ENCODE results near the gene DDI2. TPM values are rescaled to one million over a fixed set of nuclear protein-coding genes. Genes with fewer than 3 reads are reported as not detected.

DDI2 gene
- total RNA-seq (10 to 100 TPM; 15.0 to 33.5 (median 24.5) TPM), polyA plus RNA-seq (1 to 10 TPM; 6.2 to 9.4 TPM)
- long read RNA-seq, donor 1, partial matches to known transcripts, result 2 of 13 reads
- long read RNA-seq, donor 1, other reads (novel, unspliced or antisense), result 11 of 13 reads
- long read RNA-seq, donor 2, partial matches to known transcripts, result 2 of 14 reads
- long read RNA-seq, donor 2, other reads (novel, unspliced or antisense), result 12 of 14 reads
- long read RNA-seq, donor 3, partial matches to known transcripts, result 1 of 3 reads
- long read RNA-seq, donor 3, other reads (novel, unspliced or antisense), result 2 of 3 reads

DNA sequence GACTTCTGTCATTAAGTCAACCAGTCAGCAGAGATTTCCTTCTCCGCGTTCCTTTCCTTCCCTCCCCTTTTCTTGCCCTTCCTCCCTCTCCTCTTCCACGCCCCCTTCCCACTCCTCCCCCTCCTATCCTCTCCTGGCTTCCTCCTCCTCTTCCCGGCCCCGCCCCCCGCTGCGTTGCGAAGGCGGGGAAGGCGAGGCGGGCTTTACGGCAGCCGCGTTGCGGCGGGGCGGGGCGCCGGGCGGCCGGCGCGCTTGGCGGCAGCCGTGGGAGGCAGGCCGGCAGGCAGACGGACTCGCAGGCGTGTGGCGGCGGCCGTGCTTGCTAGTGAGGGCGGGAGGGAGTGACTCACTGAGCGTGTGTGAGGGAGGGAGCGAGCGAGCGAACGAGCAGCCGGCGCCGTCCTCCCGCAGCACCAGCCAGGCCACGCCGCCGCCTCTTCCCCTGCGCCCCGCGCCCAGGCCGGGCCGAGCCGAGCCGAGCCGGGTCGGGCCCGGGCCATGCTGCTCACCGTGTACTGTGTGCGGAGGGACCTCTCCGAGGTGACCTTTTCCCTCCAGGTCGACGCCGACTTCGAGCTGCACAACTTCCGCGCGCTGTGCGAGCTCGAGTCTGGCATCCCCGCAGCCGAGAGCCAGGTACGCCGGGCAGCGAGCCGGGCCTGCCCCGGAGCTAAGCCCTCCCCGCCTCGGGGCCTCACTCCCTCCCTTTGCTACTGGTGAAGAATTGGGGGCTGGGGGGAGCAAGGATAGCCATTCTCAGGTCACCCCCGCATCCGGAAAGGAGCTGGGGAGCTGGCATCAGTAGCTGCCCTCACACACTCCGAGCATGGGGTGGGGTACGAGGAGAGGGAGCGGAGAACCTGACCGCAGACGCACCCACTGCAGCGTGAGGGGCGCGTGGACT is at the start of gene DDI2:
DDI2 (plus strand) TSS at position 286 of the 904 bp plus-strand sequence; CDS start at position 499, 213 bp downstream.
- Histone ChIP-seq H3K9me3 (no peaks in the 10 kb centered on the region), H3K27ac (peak within 1 kb of the TSS; percentile 82 to 99 (median 94)), H3K27me3 (no peaks in the 10 kb centered on the region), H3K4me3 (peak within 1 kb of the TSS; percentile 81 to 98 (median 92)), H3K36me3 (no peaks in the 10 kb centered on the region), H3K4me1 (peaks cover 8 to 52% (median 40%) of the 10 kb centered on the region in 12 donors)
- ATAC-seq (peak; percentile 77 to 96 (median 94)), DNase-seq (peak; percentile 97 to 98 (median 97))
- WGBS, 4 donors, result 0 to 1% (median 0%) methylated on average over 22 to 86 of the region's 86 CpGs
- TF ChIP-seq, protein P1, sequence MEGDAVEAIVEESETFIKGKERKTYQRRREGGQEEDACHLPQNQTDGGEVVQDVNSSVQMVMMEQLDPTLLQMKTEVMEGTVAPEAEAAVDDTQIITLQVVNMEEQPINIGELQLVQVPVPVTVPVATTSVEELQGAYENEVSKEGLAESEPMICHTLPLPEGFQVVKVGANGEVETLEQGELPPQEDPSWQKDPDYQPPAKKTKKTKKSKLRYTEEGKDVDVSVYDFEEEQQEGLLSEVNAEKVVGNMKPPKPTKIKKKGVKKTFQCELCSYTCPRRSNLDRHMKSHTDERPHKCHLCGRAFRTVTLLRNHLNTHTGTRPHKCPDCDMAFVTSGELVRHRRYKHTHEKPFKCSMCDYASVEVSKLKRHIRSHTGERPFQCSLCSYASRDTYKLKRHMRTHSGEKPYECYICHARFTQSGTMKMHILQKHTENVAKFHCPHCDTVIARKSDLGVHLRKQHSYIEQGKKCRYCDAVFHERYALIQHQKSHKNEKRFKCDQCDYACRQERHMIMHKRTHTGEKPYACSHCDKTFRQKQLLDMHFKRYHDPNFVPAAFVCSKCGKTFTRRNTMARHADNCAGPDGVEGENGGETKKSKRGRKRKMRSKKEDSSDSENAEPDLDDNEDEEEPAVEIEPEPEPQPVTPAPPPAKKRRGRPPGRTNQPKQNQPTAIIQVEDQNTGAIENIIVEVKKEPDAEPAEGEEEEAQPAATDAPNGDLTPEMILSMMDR (IDR thresholded peaks at IDR 0.05), result no peak
- peak; percentile 51 to 94 for TF ChIP-seq POLR2A (IDR thresholded peaks at IDR 0.05)
- intact Hi-C loops (cut with DNase I), result loop anchor here in 4 of 10 donors (1.0 to 5.0 kb wide), 5 partner anchors 14 to 91 kb away; partner anchors contain the start of genes DNAJC16 (in 3 of the 4) and PLEKHM2 (in 1 of the 4)

DNA sequence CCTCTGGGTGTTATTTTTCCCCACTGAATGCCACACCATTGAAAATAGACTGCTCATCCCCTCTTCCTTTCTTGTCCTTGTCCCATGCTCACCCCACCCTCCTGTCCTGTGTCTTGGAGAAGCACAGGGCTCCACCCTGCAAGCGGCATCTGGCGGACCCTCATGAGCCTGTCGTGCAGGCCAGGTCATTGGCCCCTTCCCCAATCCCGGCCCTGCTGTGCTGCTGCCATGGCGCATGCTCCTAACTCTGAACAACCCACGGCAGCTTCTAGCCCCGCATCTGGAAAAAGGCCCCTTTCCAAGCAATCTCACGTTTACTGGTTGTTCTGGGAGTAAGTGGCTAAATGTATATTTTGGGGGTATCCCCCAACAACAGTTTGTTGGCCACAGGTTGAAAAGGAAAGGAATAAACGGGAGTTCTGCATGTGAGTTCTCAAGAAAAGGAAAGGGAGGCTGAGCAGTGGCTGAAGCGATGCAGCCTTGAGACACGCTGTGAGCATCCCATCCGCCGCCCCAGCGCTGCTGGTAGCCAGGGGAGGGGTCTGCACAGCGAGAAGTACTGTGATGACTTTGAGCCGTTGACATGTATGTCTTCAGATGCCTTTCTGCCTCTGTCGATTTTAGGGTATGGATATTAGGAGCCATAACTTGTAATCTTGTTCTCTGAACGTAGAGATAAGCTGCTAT is 48.7 kb upstream of the DDI2 start:
- peaks cover 0 to 84% (median 74%) of the 10 kb centered on the region in 9 donors for H3K36me3 ChIP-seq
- WGBS, 4 donors, result 87 to 89% (median 88%) methylated on average over 18 of the region's 18 CpGs

DNA sequence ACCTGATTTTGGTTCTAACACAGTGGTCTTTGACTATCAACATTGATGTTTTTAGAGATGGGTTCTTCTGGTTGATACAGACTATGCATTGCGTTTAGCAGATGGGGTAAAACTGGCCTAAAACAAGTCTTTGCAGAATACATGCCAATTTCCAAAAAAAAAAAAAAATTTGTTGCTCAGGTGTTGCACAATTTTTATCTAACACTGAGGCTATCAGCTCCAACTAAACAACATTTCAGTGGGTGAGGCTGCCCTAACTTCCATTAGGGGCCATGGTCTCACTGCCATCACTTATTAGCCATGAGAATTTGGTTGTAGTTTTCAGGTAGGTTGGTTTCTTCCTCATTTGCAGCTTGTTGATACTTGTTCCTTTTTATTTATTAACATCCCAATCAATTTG is 46.4 kb upstream of the DDI2 start:
- DNase-seq, result no peak
- H3K27ac ChIP-seq, result no peak overlapping the region
- ATAC-seq, result no peak
- peaks cover 0 to 5% (median 0%) of the 10 kb centered on the region in 12 donors for H3K4me1 ChIP-seq
- H3K27me3 ChIP-seq, result no peaks in the 10 kb centered on the region
- 90 to 98% (median 96%) methylated on average over 1 of the region's 1 CpG for WGBS, 4 donors
- TF ChIP-seq, protein P1 (IDR thresholded peaks at IDR 0.05), result no peak
- TF ChIP-seq POLR2A (IDR thresholded peaks at IDR 0.05), result no peak
- H3K4me3 ChIP-seq, result no peak overlapping the region
- H3K9me3 ChIP-seq, result no peaks in the 10 kb centered on the region
- peaks cover 0 to 61% (median 50%) of the 10 kb centered on the region in 9 donors for H3K36me3 ChIP-seq
- intact Hi-C loops (cut with DNase I), result loop anchor here in 1 of 10 donors (10.0 kb wide), 1 partner anchor 84 kb away; a partner anchor contains a TSS

More for the DNA sequence above, 48.7 kb upstream of the DDI2 start:
- DNase-seq, result no peak
- Histone ChIP-seq H3K4me3 (no peak overlapping the region), H3K27me3 (no peaks in the 10 kb centered on the region), H3K4me1 (no peaks in the 10 kb centered on the region), H3K27ac (no peak overlapping the region), H3K9me3 (no peaks in the 10 kb centered on the region)
- TF ChIP-seq, protein P1 (IDR thresholded peaks at IDR 0.05), result no peak
- intact Hi-C loops (cut with DNase I), result no loop called here
- no peak for ATAC-seq

Data from heart left ventricle (tissue), 16 donors.